8988T (cell line): ENCODE results near the gene KAT7.

Source experiments
- DNase-seq: peaks from one replicate; pipeline ENCODE4 v3.0.0; 2011

Gene KAT7

DNA sequence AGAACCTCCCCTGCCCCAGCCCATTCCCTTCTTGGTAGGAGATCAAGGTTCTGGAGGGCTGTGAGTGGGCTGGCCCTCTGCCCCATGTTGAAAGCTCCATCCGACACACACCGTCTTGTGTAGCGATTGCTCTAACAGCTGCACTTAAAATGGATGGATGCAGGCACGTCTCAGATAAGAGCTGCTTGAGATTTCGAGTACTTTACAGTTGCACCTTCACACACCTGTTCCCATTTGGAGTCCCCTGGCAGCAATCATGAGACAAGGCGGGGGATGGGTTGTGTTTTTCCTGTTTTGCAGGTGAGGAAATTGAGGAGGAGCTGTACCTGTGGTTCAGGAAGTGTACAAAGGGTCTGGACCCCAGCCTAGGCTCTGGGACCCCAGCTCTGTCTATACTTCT lies 85.0 kb downstream of the KAT7 start:
- no peak for DNase-seq

DNA sequence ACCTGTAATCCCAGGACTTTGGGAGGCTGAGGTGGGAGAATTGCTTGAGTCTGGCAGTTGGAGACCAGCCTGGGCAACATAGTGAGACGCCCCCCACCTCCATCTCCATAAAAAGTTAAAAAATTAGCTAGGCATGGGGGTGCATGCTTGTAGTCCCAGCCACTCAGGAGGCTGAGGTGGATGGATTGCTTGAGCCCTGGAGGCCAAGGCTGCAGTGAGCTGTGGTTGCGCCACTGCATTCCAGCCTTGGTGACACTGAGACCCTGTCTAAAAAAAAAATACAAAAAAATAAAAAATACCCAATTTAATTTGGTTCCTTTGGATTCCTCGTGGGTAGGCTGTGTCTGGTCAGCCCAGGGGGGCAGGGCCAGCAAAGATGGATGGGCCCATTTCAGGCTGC lies 85.4 kb downstream of the KAT7 start:
- no peak for DNase-seq

DNA sequence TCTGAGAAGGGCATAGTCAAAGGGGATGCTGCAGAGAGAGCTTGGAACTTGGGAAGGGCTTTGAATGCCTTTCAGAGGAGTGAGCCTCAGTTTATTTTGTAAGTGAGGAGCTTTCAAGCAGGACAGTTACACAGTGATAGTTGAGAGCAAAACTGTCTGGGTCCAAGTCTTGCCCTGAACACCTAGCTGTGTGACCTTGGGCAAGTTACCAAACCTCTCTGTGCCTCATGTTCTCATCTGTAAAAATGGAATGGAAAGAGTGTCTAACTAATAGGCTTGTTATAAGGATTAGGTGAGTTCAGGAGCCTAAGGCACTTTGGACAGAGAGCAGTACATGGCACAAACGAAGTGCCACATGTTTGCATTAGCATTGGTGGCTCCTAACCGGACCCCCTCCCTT lies 86.4 kb downstream of the KAT7 start:
- no peak for DNase-seq

DNA sequence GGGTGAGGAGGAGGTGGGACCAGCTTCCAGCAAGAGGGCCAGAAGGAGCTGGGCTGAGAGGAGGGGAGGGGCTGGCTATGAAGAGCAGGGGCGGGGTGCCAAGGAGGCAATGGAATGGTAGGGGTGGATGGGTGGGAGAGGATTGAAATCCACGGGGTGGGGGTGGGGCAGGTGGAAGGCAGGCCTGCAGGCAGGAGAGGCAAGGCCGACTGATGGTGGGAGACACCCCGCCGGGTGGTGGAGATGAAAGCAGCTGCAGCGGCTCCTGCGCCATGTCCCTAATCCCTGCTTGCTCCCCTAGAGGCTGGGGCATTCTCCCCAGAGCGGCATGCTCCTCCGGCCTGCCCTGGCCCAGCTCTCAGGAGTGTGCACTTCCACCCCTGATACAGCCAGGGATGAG lies 87.2 kb downstream of the KAT7 start:
- DNase-seq, result no peak

DNA sequence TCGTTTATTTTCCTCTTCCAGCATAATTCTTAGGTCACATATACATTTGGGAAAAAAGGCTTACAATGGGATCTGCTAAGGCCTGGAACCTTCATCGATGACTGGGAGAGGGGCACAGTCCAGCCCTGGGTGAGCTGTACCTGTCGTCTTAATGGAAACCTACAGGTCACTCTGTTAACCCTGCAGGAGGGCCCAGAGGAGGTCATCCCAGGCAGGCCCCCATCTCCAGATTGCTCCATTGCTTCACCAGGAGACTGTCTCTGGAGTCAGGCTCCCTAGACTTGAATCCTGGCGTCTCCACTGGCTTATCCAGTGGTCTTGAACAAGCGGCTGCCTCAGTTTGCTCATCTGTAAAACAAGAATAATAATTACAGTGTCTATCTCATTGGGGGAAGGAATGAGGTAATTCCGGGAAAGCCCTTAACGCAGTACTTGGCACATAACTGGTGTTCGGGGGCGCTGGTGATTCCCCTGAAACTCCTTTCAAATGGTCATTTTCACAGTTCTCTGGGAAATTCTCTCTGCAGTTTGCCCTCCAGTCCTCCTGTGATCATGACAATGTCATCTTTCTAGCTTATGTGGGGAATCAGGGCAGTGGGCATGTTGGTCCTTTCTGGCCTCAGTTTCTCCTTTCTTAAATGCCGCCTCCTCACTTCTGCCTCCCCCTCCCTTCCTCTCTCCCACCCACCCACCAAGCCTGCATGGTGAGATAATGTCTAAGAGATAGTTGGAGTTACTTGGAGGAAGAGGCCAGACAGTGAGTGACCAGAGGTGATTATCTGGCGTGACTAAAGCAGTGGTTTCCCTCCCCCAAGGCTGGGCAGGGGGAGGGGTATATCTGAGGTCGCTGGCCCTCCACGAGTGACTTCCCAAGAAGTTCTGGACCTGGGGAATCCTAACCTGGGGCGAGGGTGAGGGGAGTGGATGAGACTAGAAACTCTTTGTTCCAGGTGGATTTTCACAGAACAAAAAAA lies 90.7 kb downstream of the KAT7 start:
- no peak for DNase-seq

DNA sequence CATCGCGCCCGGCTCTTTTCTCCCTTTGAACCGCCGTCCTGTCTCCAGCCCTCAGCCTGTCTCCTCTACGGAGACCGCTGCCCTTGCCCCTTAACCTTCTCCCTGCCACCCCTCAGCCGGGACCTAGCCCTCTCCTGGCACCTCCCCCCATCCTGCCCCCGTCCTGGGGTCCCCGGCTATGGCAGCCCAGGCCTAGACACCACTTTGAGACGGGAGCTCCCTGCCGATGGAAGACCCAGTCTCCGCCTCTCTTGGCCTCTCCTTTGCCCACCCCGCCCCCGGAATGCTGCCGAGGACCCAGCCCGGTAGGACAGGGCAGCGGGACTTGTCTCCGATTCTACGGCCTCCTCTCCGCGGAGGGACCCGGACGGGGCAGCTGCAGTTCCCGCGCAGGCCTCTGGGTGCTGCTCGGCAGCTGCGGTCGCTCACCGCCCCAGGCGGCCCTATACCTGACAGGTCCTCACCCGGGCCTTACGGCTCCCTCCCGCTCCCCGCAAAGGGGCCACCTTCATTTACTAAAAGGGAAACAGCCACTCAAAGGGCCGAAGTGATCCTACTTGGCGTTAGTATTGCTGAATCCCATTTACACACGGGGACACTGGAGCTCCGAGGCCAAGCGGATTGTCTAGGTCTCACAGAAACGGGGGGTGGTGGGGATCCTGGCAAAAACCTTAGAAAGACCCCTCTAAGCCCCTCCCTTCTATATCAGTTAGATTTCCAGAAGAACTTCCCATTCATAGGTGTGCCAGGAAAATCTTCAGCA lies 92.0 kb downstream of the KAT7 start:
- DNase-seq, result peak; percentile 99

DNA sequence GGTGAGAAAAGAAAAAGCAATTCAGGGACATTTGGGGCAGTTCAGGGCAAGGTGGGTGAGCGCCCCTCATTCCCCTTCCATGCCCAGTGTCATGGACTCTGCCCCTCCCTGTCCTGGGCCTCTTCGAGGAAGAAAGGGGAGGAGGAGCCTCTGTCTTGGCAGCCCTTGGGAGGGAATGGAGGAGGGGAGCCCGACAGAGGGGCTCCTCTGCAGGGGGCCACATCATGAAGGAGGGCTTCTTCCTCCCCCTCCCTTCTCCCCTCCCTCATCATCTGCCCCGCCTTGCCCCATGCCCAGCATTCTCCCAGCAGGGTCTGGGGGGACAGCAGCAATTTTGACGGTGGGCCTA lies 92.5 kb downstream of the KAT7 start:
- no peak for DNase-seq

DNA sequence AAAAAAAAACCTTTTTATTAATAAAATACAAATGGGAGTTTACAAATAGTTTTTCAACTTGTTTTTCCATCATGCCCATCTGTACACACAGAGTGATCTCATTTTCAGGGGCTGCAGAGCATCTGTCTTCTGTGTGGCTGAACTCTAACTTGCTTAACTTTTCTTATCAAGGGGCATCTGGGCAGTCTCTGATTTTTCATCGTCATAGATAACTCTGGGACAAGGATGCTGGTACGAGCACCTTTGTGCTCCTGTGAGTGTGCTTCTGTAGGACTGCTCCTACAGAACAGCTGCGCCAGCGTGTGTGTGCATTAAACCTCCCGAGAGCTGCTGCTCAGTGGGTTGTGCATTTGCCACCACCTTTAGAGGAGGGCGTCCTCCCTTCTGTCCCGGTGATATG lies 94.0 kb downstream of the KAT7 start:
- DNase-seq, result no peak
